Measurements from ENCODE around the gene CTNNA1. TPM values are rescaled to one million over a fixed set of nuclear protein-coding genes. Genes with fewer than 3 reads are reported as not detected.

CTNNA1 gene
- total and polyA plus RNA-seq, 2 of the 8 experiments (the other 6 are each of a cell fraction or from before 2014, with no cell fraction given): 115 to 349 TPM

GRCh38 chr5:138748630-138749081, 4.6 kb upstream of the CTNNA1 start:
- H2AFZ ChIP-seq (ENCODE audit: low read length): no peak overlapping the region
- H3K9ac ChIP-seq (replicated peaks in 1 of 4; ENCODE audit: extremely low read depth in 1 of 4, low read depth in 3 of 4, low read length in 3 of 4): no peak overlapping the region
- no peaks in the 10 kb centered on the region for H3K27me3 ChIP-seq (replicated peaks in 1 of 4; ENCODE audit: control insufficient read depth in 3 of 4, extremely low read depth in 1 of 4, insufficient read depth in 3 of 4, low read length in 3 of 4)
- no peaks in the 10 kb centered on the region for H3K9me3 ChIP-seq (ENCODE audit: insufficient read depth in 2 of 2, low read depth in 1 of 2, low read length in 1 of 2)
- no peak overlapping the region for H3K4me3 ChIP-seq (ENCODE audit: extremely low read depth in 1 of 4, insufficient read depth in 2 of 4, low read depth in 3 of 4, low read length in 4 of 4)
- H3K79me1 ChIP-seq (ENCODE audit: low read depth, low read length): no peaks in the 10 kb centered on the region
- peaks cover 5% of the 10 kb centered on the region; the same call in 1 of the 2 replicates for H3K23me2 ChIP-seq (ENCODE audit: low read depth, low read length)
- no peak overlapping the region for H3K4ac ChIP-seq (replicated peaks; ENCODE audit: insufficient read length, low read depth, low read length)
- H3K4me2 ChIP-seq (ENCODE audit: insufficient read depth in 1 of 2, low read depth in 2 of 2, low read length in 2 of 2): no peak overlapping the region
- no peak overlapping the region for H3K56ac ChIP-seq (replicated peaks; ENCODE audit: insufficient read length, low read depth, low read length)
- peaks cover 0 to 2% (median 2%) of the 10 kb centered on the region in 4 experiments; a peak in 2 of 7 replicates for H3K4me1 ChIP-seq (replicated peaks in 1 of 4; ENCODE audit: control insufficient read depth in 3 of 4, insufficient read depth in 4 of 4, low read length in 3 of 4)
- H2AK5ac ChIP-seq (ENCODE audit: low read depth, low read length): no peak overlapping the region
- 90% methylated on average over 6 of the region's 6 CpGs; no CpG with 5 or more reads in 1 of the 2 experiments for WGBS, 2 experiments (ENCODE audit: extremely low coverage in 1 of 2, insufficient coverage in 1 of 2, insufficient read length in 1 of 2, insufficient replicate concordance in 2 of 2, low coverage in 1 of 2, low lambda C conversion rate in 2 of 2, missing lambda C conversion rate in 1 of 2)
- ChIA-PET POLR2A (ENCODE audit: partially characterized antibody) (no interaction called here), CTCF (ENCODE audit: partially characterized antibody) (interaction anchor here (0.6 to 1.7 kb wide), 3 partner anchors 10 to 256 kb away, joined by 3 read pairs; no protein-coding TSS in a partner anchor)
- no peak for DNase-seq (ENCODE audit: low read depth in 1 of 2, low spot score in 2 of 2)
- H2BK12ac ChIP-seq (ENCODE audit: low read depth, low read length): no peak overlapping the region
- H4K8ac ChIP-seq (ENCODE audit: extremely low read depth, insufficient read depth, low read length): no peak overlapping the region
- no peak overlapping the region for H2BK15ac ChIP-seq (ENCODE audit: low read length)
- H3K36me3 ChIP-seq (ENCODE audit: control insufficient read depth in 2 of 4, insufficient read depth in 4 of 4, low read length in 3 of 4): no peaks in the 10 kb centered on the region
- no peaks in the 10 kb centered on the region for H3K79me2 ChIP-seq (ENCODE audit: control insufficient read depth in 1 of 2, insufficient read depth in 2 of 2, low read length in 2 of 2)
- no peak overlapping the region for H4K5ac ChIP-seq (ENCODE audit: insufficient read length, low read depth, low read length)
- H3K14ac ChIP-seq (ENCODE audit: insufficient read length): no peak overlapping the region
- H3K18ac ChIP-seq (ENCODE audit: extremely low read depth, low read length): no peak overlapping the region
- no peak overlapping the region for H3K23ac ChIP-seq (ENCODE audit: insufficient read length)
- H2BK20ac ChIP-seq (ENCODE audit: low read length): no peak overlapping the region
- H3K27ac ChIP-seq (ENCODE audit: low read depth, low read length): no peak overlapping the region
- TF ChIP-seq PHF8 (conservative IDR thresholded peaks at IDR 0.05; ENCODE audit: low read depth, low read length): no peak
- no peak for TF ChIP-seq CHD1 (IDR thresholded peaks at IDR 0.05; ENCODE audit: low read depth, low read length)
- no peak for TF ChIP-seq KDM5A (IDR thresholded peaks at IDR 0.05; ENCODE audit: low read length)
- FAIRE-seq: no peak
- H4K20me1 ChIP-seq (replicated peaks in 1 of 2; ENCODE audit: control insufficient read depth in 1 of 2, insufficient read depth in 2 of 2, low read length in 2 of 2): no peaks in the 10 kb centered on the region
- H2BK5ac ChIP-seq (ENCODE audit: low read depth, low read length): no peak overlapping the region
- H2BK120ac ChIP-seq (replicated peaks; ENCODE audit: low read depth, low read length): no peak overlapping the region
- no peak overlapping the region for H4K91ac ChIP-seq (replicated peaks; ENCODE audit: insufficient read length, low read length)
